ENCODE data around the gene VEZT. TPM values are rescaled to one million over a fixed set of nuclear protein-coding genes. Genes with fewer than 3 reads are reported as not detected.

Gene VEZT
- total RNA-seq, 1 donor from 2014 or later = 73.0 TPM

GRCh38 chr12:95198914-95199313, 18.7 kb upstream of the VEZT start:
- DNase-seq (ENCODE audit: low read depth in 2 of 2) = no peak

- DNase-seq (ENCODE audit: low read depth in 2 of 2) = peak in 1 of 2 donors; percentile 52
Measured at GRCh38 chr12:95200128-95200894, 17.3 kb upstream of the VEZT start.

GRCh38 chr12:95201056-95201670, 16.4 kb upstream of the VEZT start:
- no peak for DNase-seq (ENCODE audit: low read depth in 2 of 2)

- peak; percentile 40 to 74 for DNase-seq (ENCODE audit: low read depth in 2 of 2)
Measured at GRCh38 chr12:95202691-95203486, 14.7 kb upstream of the VEZT start.

- peak in 1 of 2 donors; percentile 52 for DNase-seq (ENCODE audit: low read depth in 2 of 2)
Measured at GRCh38 chr12:95203487-95204030, 14.0 kb upstream of the VEZT start.

- DNase-seq (ENCODE audit: low read depth in 2 of 2) = peak in 1 of 2 donors; percentile 95
Measured at GRCh38 chr12:95204141-95204866, 13.3 kb upstream of the VEZT start.

- no peak for DNase-seq (ENCODE audit: low read depth in 2 of 2)
Measured at GRCh38 chr12:95205016-95205624, 12.5 kb upstream of the VEZT start.

GRCh38 chr12:95205685-95206084, 11.9 kb upstream of the VEZT start:
- DNase-seq (ENCODE audit: low read depth in 2 of 2) = peak in 1 of 2 donors; percentile 91

- no peak for DNase-seq (ENCODE audit: low read depth in 2 of 2)
Measured at GRCh38 chr12:95206916-95207315, 10.7 kb upstream of the VEZT start.

- no peak for DNase-seq (ENCODE audit: low read depth in 2 of 2)
Measured at GRCh38 chr12:95207407-95207806, 10.2 kb upstream of the VEZT start.

GRCh38 chr12:95208678-95209077, 8.9 kb upstream of the VEZT start:
- DNase-seq (ENCODE audit: low read depth in 2 of 2) = no peak

- peak in 1 of 2 donors; percentile 75 for DNase-seq (ENCODE audit: low read depth in 2 of 2)
Measured at GRCh38 chr12:95212586-95212985, 5.0 kb upstream of the VEZT start.

GRCh38 chr12:95213119-95213518, 4.5 kb upstream of the VEZT start:
- no peak for DNase-seq (ENCODE audit: low read depth in 2 of 2)

GRCh38 chr12:95213928-95214327, 3.7 kb upstream of the VEZT start:
- DNase-seq (ENCODE audit: low read depth in 2 of 2) = no peak

- no peak for DNase-seq (ENCODE audit: low read depth in 2 of 2)
Measured at GRCh38 chr12:95214466-95214865, 3.1 kb upstream of the VEZT start.

- peak; percentile 67 to 78 for DNase-seq (ENCODE audit: low read depth in 2 of 2)
Measured at GRCh38 chr12:95215949-95216348, 1.7 kb upstream of the VEZT start.

- DNase-seq (ENCODE audit: low read depth in 2 of 2) = peak in 1 of 2 donors; percentile 53
Measured at GRCh38 chr12:95216711-95217376, 763 bp upstream of the VEZT start.

- DNase-seq (ENCODE audit: low read depth in 2 of 2) = peak; percentile 87
Measured at GRCh38 chr12:95218150-95219133, 835 bp downstream of the VEZT start.

GRCh38 chr12:95220190-95220589, 2.6 kb downstream of the VEZT start:
- no peak for DNase-seq (ENCODE audit: low read depth in 2 of 2)
